H9 (cell line): ENCODE data around the gene ANXA9. TPM values are rescaled to one million over a fixed set of nuclear protein-coding genes. Genes with fewer than 3 reads are reported as not detected.

Experiments
- DNase-seq: peaks from one replicate; pipeline ENCODE4 v3.0.0-alpha.2; 2017
- H2AFZ ChIP-seq: one replicate; pipeline ENCODE4 v1.6.1; 2013; ENCODE audit warnings: mild to moderate bottlenecking, low read length, control low read depth, moderate library complexity
- H2AK5ac ChIP-seq: 2 replicates; pipeline ENCODE4 v1.6.1; 2013; ENCODE audit warnings: low read length, control low read depth, mixed read lengths; ENCODE audit not compliant: insufficient read length
- H2BK120ac ChIP-seq: one replicate; pipeline ENCODE4 v1.6.1; 2013; ENCODE audit warnings: low read depth, mild to moderate bottlenecking, low read length, control low read depth, inconsistent platforms; ENCODE audit not compliant: poor library complexity, severe bottlenecking
- H2BK12ac ChIP-seq: 2 replicates; pipeline ENCODE4 v1.6.1; 2013; ENCODE audit warnings: low read length, control low read depth, mixed read lengths, low read depth; ENCODE audit not compliant: insufficient read length
- H2BK15ac ChIP-seq: 2 replicates; pipeline ENCODE4 v1.6.1; 2013; ENCODE audit warnings: low read depth, low read length, control low read depth
- H2BK20ac ChIP-seq: one replicate; pipeline ENCODE4 v1.6.1; 2013; ENCODE audit warnings: low read depth, mild to moderate bottlenecking, low read length, control low read depth, inconsistent platforms; ENCODE audit not compliant: poor library complexity, severe bottlenecking
- H2BK5ac ChIP-seq: 2 replicates; pipeline ENCODE4 v1.6.1; 2013; ENCODE audit warnings: low read length, control low read depth, mixed read lengths; ENCODE audit not compliant: insufficient read length
- H3K14ac ChIP-seq: 2 replicates; pipeline ENCODE4 v1.6.1; 2013; ENCODE audit warnings: low read length, control low read depth; ENCODE audit not compliant: insufficient read depth
- H3K18ac ChIP-seq: 2 replicates; pipeline ENCODE4 v1.6.1; 2013; ENCODE audit warnings: low read depth, mild to moderate bottlenecking, mixed read lengths, low read length, control low read depth; ENCODE audit not compliant: insufficient read length
- H3K23ac ChIP-seq: 2 replicates; pipeline ENCODE4 v1.6.1; 2013; ENCODE audit warnings: low read length, control low read depth, mixed read lengths, low read depth; ENCODE audit not compliant: insufficient read length
- H3K23me2 ChIP-seq: 2 replicates; pipeline ENCODE4 v1.6.1; 2013; ENCODE audit warnings: low read depth, mild to moderate bottlenecking, mixed read lengths, low read length, control low read depth; ENCODE audit not compliant: insufficient read length, poor library complexity, severe bottlenecking
- H3K27ac ChIP-seq: 2 replicates; pipeline ENCODE4 v1.5.1; 2013; ENCODE audit warnings: low read length, control low read depth, mixed read lengths, low read depth; ENCODE audit not compliant: insufficient read length
- H3K27me3 ChIP-seq: 2 replicates; pipeline ENCODE4 v1.6.1; 2013; ENCODE audit warnings: low read length, control low read depth, inconsistent platforms; ENCODE audit not compliant: insufficient read depth
- H3K4ac ChIP-seq: 2 replicates; pipeline ENCODE4 v1.6.1; 2013; ENCODE audit warnings: low read depth, mild to moderate bottlenecking, control low read depth, inconsistent platforms, low read length, moderate library complexity
- H3K4me1 ChIP-seq: 2 replicates; pipeline ENCODE4 v1.6.1; 2013; ENCODE audit warnings: low read length, control low read depth, inconsistent platforms; ENCODE audit not compliant: insufficient read depth
- H3K4me2 ChIP-seq: 2 replicates; pipeline ENCODE4 v1.6.1; 2013; ENCODE audit warnings: low read length, control low read depth, mixed read lengths; ENCODE audit not compliant: insufficient read length, insufficient read depth
- H3K56ac ChIP-seq: 2 replicates; pipeline ENCODE4 v1.6.1; 2013; ENCODE audit warnings: low read depth, mild to moderate bottlenecking, mixed read lengths, low read length, control low read depth; ENCODE audit not compliant: insufficient read length
- H3K79me1 ChIP-seq: 2 replicates; pipeline ENCODE4 v1.6.1; 2013; ENCODE audit warnings: low read depth, mild to moderate bottlenecking, moderate library complexity, low read length, control low read depth, inconsistent platforms; ENCODE audit not compliant: insufficient read depth, poor library complexity, severe bottlenecking
- H3K79me2 ChIP-seq: 2 replicates; pipeline ENCODE4 v1.6.1; 2013; ENCODE audit warnings: low read length, control low read depth, inconsistent platforms; ENCODE audit not compliant: insufficient read depth
- H3K9ac ChIP-seq: 2 replicates; pipeline ENCODE4 v1.6.1; 2013; ENCODE audit warnings: low read length, control low read depth, mixed read lengths; ENCODE audit not compliant: insufficient read length; ENCODE audit errors: extremely low read depth
- H3K9me3 ChIP-seq: one replicate; pipeline ENCODE4 v1.6.1; 2013; ENCODE audit warnings: low read depth, low read length, inconsistent platforms; ENCODE audit not compliant: control insufficient read depth
- H3T11ph ChIP-seq: one replicate; pipeline ENCODE4 v1.6.1; 2013; ENCODE audit warnings: mild to moderate bottlenecking, low read length, control low read depth, inconsistent platforms
- H4K20me1 ChIP-seq: one replicate; pipeline ENCODE4 v1.6.1; 2013; ENCODE audit not compliant: control insufficient read depth, insufficient read length, insufficient read depth
- H4K5ac ChIP-seq: 2 replicates; pipeline ENCODE4 v1.6.1; 2013; ENCODE audit warnings: low read depth, mild to moderate bottlenecking, mixed read lengths, low read length, control low read depth; ENCODE audit not compliant: insufficient read length
- H4K8ac ChIP-seq: replicated peaks from 2 replicates; pipeline ENCODE4 v1.6.1; 2013; ENCODE audit warnings: low read length, control low read depth, mixed read lengths, low read depth; ENCODE audit not compliant: insufficient read length
- H4K91ac ChIP-seq: 2 replicates; pipeline ENCODE4 v1.6.1; 2013; ENCODE audit warnings: low read depth, mild to moderate bottlenecking, moderate library complexity, mixed read lengths, low read length, control low read depth; ENCODE audit not compliant: insufficient read length
- H3K27ac Mint-ChIP-seq, 3 experiments: 2 replicates in 2 of 3; 3 replicates in 1 of 3; pipeline ENCODE4 v1.8.0; 2020 to 2021; ENCODE audit warnings: mixed read lengths in 3 of 3, mild to moderate bottlenecking in 1 of 3, moderate library complexity in 1 of 3
- H3K27me3 Mint-ChIP-seq: 2 replicates; pipeline ENCODE4 v1.8.0; 2021; ENCODE audit warnings: low read depth, mild to moderate bottlenecking, moderate library complexity, mixed read lengths
- H3K36me3 Mint-ChIP-seq, 3 experiments: 2 replicates in 2 of 3; 3 replicates in 1 of 3; pipeline ENCODE4 v1.8.0; 2020 to 2021; ENCODE audit warnings: low read depth in 3 of 3, mixed read lengths in 3 of 3; ENCODE audit not compliant: insufficient read depth in 1 of 3
- H3K4me1 Mint-ChIP-seq, 2 experiments: 2 replicates each; pipeline ENCODE4 v1.8.0; 2020; ENCODE audit warnings: mixed read lengths in 2 of 2
- H3K4me3 Mint-ChIP-seq, 2 experiments: 2 replicates in 1 of 2; 3 replicates in 1 of 2; pipeline ENCODE4 v1.8.0; 2020 to 2021; ENCODE audit warnings: mild to moderate bottlenecking in 2 of 2, mixed read lengths in 2 of 2, moderate library complexity in 1 of 2
- H3K9me3 Mint-ChIP-seq, 2 experiments: 2 replicates in 1 of 2; 3 replicates in 1 of 2; pipeline ENCODE4 v1.8.0; 2020; ENCODE audit warnings: mild to moderate bottlenecking in 2 of 2, mixed read lengths in 2 of 2, moderate library complexity in 1 of 2
- WGBS: extraction: QIAGEN DNeasy Blood & Tissue Kit; methylation state at CpG from one replicate; pipeline ENCODE4 v1.1.7; 2013; ENCODE audit warnings: missing lambda C conversion rate, low lambda C conversion rate, mixed read lengths; ENCODE audit not compliant: insufficient read length; ENCODE audit errors: extremely low coverage; 5-methylcytosine and 5-hydroxymethylcytosine counted together
- total RNA-seq: library from RNA; stranded (reverse); gene quantifications from 2 replicates; pipeline ENCODE4 v1.2.1, GENCODE V29; 2021
- TF ChIP-seq, protein P1 (sequence below): fragments of 200-600 bp; sonication (generic); conservative IDR thresholded peaks from 3 replicates; pipeline ENCODE4 v1.8.0; 2021; ENCODE audit warnings: antibody characterized with exemption, mild to moderate bottlenecking

The ANXA9 gene
- total RNA-seq, 1 experiment from 2014 or later, result 0.92 TPM

DNA sequence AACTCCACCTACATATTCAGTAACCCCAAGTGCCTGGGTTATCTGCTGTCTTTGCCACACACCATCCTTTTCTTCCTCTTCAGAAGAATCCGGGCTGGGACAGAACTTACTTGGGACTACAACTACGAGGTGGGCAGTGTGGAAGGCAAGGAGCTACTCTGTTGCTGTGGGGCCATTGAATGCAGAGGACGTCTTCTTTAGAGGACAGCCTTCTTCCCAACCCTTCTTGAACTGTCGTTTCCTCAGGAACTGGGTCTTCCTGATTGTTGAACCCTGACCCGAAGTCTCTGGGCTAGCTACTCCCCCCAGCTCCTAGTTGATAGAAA, 18.0 kb upstream of the ANXA9 start:
- no peak overlapping the region for H2BK20ac ChIP-seq
- no peak overlapping the region for H2BK120ac ChIP-seq
- H3K56ac ChIP-seq, result no peak overlapping the region
- Mint-ChIP-seq H3K9me3 (no peaks in the 10 kb centered on the region), H3K27ac (peak overlapping the region in 1 of 3 experiments; percentile 73; a peak in 2 of 7 replicates), H3K4me1 (peaks cover 8 to 9% of the 10 kb centered on the region in 2 experiments), H3K36me3 (peaks cover 70 to 98% (median 96%) of the 10 kb centered on the region in 3 experiments), H3K4me3 (no peak overlapping the region), H3K27me3 (no peaks in the 10 kb centered on the region; the same call in none of the 2 replicates)
- no peak overlapping the region for H3K14ac ChIP-seq
- no peak overlapping the region for H3K4ac ChIP-seq
- no CpG with 5 or more reads among the region's 5 CpGs for WGBS
- no peak overlapping the region for H3K9ac ChIP-seq
- no peak overlapping the region for H3T11ph ChIP-seq
- H4K5ac ChIP-seq, result no peak overlapping the region
- H2AFZ ChIP-seq, result no peak overlapping the region
- no peak overlapping the region for H2BK5ac ChIP-seq
- no peaks in the 10 kb centered on the region for H3K4me1 ChIP-seq
- H3K27me3 ChIP-seq, result no peaks in the 10 kb centered on the region
- no peaks in the 10 kb centered on the region for H3K23me2 ChIP-seq
- H3K23ac ChIP-seq, result no peak overlapping the region
- no peaks in the 10 kb centered on the region for H3K9me3 ChIP-seq
- no peak overlapping the region for H4K8ac ChIP-seq
- no peak overlapping the region for H2AK5ac ChIP-seq
- H3K79me1 ChIP-seq, result no peaks in the 10 kb centered on the region
- no peak overlapping the region for H4K91ac ChIP-seq
- no peak overlapping the region for H2BK12ac ChIP-seq
- H3K4me2 ChIP-seq, result no peak overlapping the region
- H3K79me2 ChIP-seq, result no peaks in the 10 kb centered on the region
- no peak overlapping the region for H3K27ac ChIP-seq
- DNase-seq, result no peak
- TF ChIP-seq, protein P1, sequence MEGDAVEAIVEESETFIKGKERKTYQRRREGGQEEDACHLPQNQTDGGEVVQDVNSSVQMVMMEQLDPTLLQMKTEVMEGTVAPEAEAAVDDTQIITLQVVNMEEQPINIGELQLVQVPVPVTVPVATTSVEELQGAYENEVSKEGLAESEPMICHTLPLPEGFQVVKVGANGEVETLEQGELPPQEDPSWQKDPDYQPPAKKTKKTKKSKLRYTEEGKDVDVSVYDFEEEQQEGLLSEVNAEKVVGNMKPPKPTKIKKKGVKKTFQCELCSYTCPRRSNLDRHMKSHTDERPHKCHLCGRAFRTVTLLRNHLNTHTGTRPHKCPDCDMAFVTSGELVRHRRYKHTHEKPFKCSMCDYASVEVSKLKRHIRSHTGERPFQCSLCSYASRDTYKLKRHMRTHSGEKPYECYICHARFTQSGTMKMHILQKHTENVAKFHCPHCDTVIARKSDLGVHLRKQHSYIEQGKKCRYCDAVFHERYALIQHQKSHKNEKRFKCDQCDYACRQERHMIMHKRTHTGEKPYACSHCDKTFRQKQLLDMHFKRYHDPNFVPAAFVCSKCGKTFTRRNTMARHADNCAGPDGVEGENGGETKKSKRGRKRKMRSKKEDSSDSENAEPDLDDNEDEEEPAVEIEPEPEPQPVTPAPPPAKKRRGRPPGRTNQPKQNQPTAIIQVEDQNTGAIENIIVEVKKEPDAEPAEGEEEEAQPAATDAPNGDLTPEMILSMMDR, result no peak
- no peaks in the 10 kb centered on the region for H4K20me1 ChIP-seq
- no peak overlapping the region for H3K18ac ChIP-seq
- H2BK15ac ChIP-seq, result no peak overlapping the region
